OCI-LY7 (cell line): ENCODE results near the gene CERCAM. TPM values are rescaled to one million over a fixed set of nuclear protein-coding genes. Genes with fewer than 3 reads are reported as not detected.
A peak's percentile ranks its signal among the peaks of the same experiment; 100 is the strongest.

ENCODE experiments used
- BruUV-seq: library from RNA; stranded (reverse); fragments of 400-500 nt; replicated peaks from 2 replicates; lab custom pipeline; 2021; lab: Mats Ljungman, UMichigan
- CTCF ChIA-PET: fragments of 300-600 bp; sonication (Branson Sonifier 250); formaldehyde crosslinking; loops from one replicate; lab custom pipeline; 2022; ENCODE audit warnings: antibody characterized with exemption; ENCODE audit not compliant: unreplicated experiment; lab: Charles Lee
- POLR2A ChIA-PET: fragments of 300-600 bp; sonication (Branson Sonifier 250); formaldehyde crosslinking; loops from one replicate; lab custom pipeline; 2022; ENCODE audit warnings: antibody characterized with exemption; lab: Charles Lee
- DNase-seq: peaks from one replicate; pipeline ENCODE4 v3.0.0-alpha.2; 2015; ENCODE audit warnings: low spot score
- H2AFZ ChIP-seq: fragments of 200-600 bp; sonication (generic), shearing (Covaris generic); 2 replicates; pipeline ENCODE4 v1.6.1; 2014; ENCODE audit warnings: mild to moderate bottlenecking, antibody characterized with exemption, low read length, moderate library complexity
- H3K27ac ChIP-seq: fragments of 200-600 bp; sonication (generic); 2 replicates; pipeline ENCODE4 v1.5.1; 2014; ENCODE audit warnings: mixed run types, low read depth, mild to moderate bottlenecking, moderate library complexity, low read length, inconsistent platforms; ENCODE audit not compliant: poor library complexity, severe bottlenecking
- H3K36me3 ChIP-seq: fragments of 200-600 bp; sonication (generic); 2 replicates; pipeline ENCODE4 v1.6.1; 2014; ENCODE audit warnings: mild to moderate bottlenecking, antibody characterized with exemption, low read length, moderate library complexity, mixed read lengths; ENCODE audit not compliant: insufficient read depth
- H3K4me1 ChIP-seq: fragments of 200-600 bp; sonication (generic); 2 replicates; pipeline ENCODE4 v1.5.1; 2014; ENCODE audit warnings: mild to moderate bottlenecking, low read length; ENCODE audit not compliant: insufficient read depth, poor library complexity, severe bottlenecking
- H3K4me2 ChIP-seq: fragments of 200-600 bp; sonication (generic); 2 replicates; pipeline ENCODE4 v1.6.1; 2014; ENCODE audit warnings: mild to moderate bottlenecking, low read length
- H3K4me3 ChIP-seq: fragments of 200-600 bp; sonication (generic); 2 replicates; pipeline ENCODE4 v1.5.1; 2014; ENCODE audit warnings: mild to moderate bottlenecking, low read depth, low read length; ENCODE audit not compliant: poor library complexity, severe bottlenecking
- H3K79me2 ChIP-seq: fragments of 200-600 bp; sonication (generic); 2 replicates; pipeline ENCODE4 v1.6.1; 2016; ENCODE audit warnings: low read depth, mild to moderate bottlenecking, low read length, moderate library complexity, mixed read lengths; ENCODE audit not compliant: insufficient read depth
- H3K9me2 ChIP-seq: fragments of 200-600 bp; sonication (generic); 2 replicates; pipeline ENCODE4 v1.6.1; 2016; ENCODE audit warnings: mild to moderate bottlenecking, low read length, mixed read lengths; ENCODE audit not compliant: insufficient read depth
- H3K9me3 ChIP-seq: fragments of 200-600 bp; sonication (generic); 2 replicates; pipeline ENCODE4 v1.6.1; 2014; ENCODE audit warnings: mild to moderate bottlenecking, mixed run types, low read length, mixed read lengths
- H4K20me1 ChIP-seq: fragments of 200-600 bp; sonication (generic); 2 replicates; pipeline ENCODE4 v1.6.1; 2014; ENCODE audit warnings: mild to moderate bottlenecking, antibody characterized with exemption, low read length, moderate library complexity, mixed read lengths; ENCODE audit not compliant: insufficient read depth
- CTCF ChIP-seq: fragments of 200-600 bp; sonication (generic); conservative IDR thresholded peaks from 2 replicates; pipeline ENCODE4 v1.5.1; 2014; ENCODE audit warnings: mild to moderate bottlenecking, antibody characterized with exemption, low read length, moderate library complexity, mixed read lengths
- EZH2phosphoT487 ChIP-seq: fragments of 200-600 bp; sonication (generic); IDR thresholded peaks from 2 replicates; pipeline ENCODE4 v1.6.1; 2018; ENCODE audit warnings: low read depth, borderline replicate concordance, mild to moderate bottlenecking, mixed run types, antibody characterized with exemption, low read length, moderate library complexity, mixed read lengths
- intact Hi-C: fragments of 100-400 bp; cut with micrococcal nuclease; formaldehyde crosslinking; loops from one replicate; pipeline ENCODE4 v1.10.0; 2022; ENCODE audit not compliant: unreplicated experiment
- total RNA-seq, 2 experiments: library from RNA; depleted of rRNA in 1 of 2; stranded (reverse); fragments of >200 nt in 1 of 2; shearing (Covaris generic) in 1 of 2; gene quantifications; 2 replicates each; pipeline ENCODE4 v1.2.3, GENCODE V29; 2014 to 2022

Gene CERCAM
- total RNA-seq, 2 experiments from 2014 or later: 2.7 to 3.5 TPM

- POLR2A ChIA-PET: no interaction called here
Measured at GRCh38 chr9:128475867-128476266, 55.2 kb downstream of the CERCAM start.

GRCh38 chr9:128479262-128479661 lies 58.6 kb downstream of the CERCAM start:
- Histone ChIP-seq H3K4me3 (no peak overlapping the region), H3K79me2 (no peaks in the 10 kb centered on the region), H3K9me2 (no peaks in the 10 kb centered on the region), H3K36me3 (peaks cover 90% of the 10 kb centered on the region), H4K20me1 (no peaks in the 10 kb centered on the region), H3K27ac (no peak overlapping the region), H3K4me1 (no peaks in the 10 kb centered on the region), H3K4me2 (no peak overlapping the region), H3K9me3 (no peaks in the 10 kb centered on the region), H2AFZ (no peak overlapping the region)
- intact Hi-C loops: no loop called here
- CTCF ChIA-PET: no interaction called here
- POLR2A ChIA-PET: interaction anchor here (0.5 kb wide), 1 partner anchor 67 kb away, joined by 3 read pairs; no protein-coding TSS in a partner anchor
- TF ChIP-seq EZH2phosphoT487: no peak
- no peak for DNase-seq
- BruUV-seq: no TSS peak

More at GRCh38 chr9:128475867-128476266, 55.2 kb downstream of the CERCAM start:
- H3K4me2 ChIP-seq: no peak overlapping the region
- no peaks in the 10 kb centered on the region for H3K9me3 ChIP-seq
- no peaks in the 10 kb centered on the region for H3K9me2 ChIP-seq
- CTCF ChIA-PET: no interaction called here
- no peak for DNase-seq
- intact Hi-C loops: no loop called here
- H3K4me3 ChIP-seq: no peak overlapping the region
- TF ChIP-seq CTCF: no peak
- TF ChIP-seq EZH2phosphoT487: no peak
- no peak overlapping the region for H3K27ac ChIP-seq
- H3K79me2 ChIP-seq: no peaks in the 10 kb centered on the region
- H3K4me1 ChIP-seq: no peaks in the 10 kb centered on the region
- no peak overlapping the region for H2AFZ ChIP-seq
- no peaks in the 10 kb centered on the region for H4K20me1 ChIP-seq
- BruUV-seq: no TSS peak
- H3K36me3 ChIP-seq: peaks cover 68% of the 10 kb centered on the region

GRCh38 chr9:128481561-128481960 lies 60.9 kb downstream of the CERCAM start:
- Histone ChIP-seq H2AFZ (no peak overlapping the region), H4K20me1 (no peaks in the 10 kb centered on the region), H3K36me3 (peaks cover 93% of the 10 kb centered on the region), H3K4me3 (no peak overlapping the region), H3K4me2 (no peak overlapping the region), H3K79me2 (no peaks in the 10 kb centered on the region), H3K4me1 (no peaks in the 10 kb centered on the region), H3K9me3 (no peaks in the 10 kb centered on the region), H3K27ac (no peak overlapping the region), H3K9me2 (no peaks in the 10 kb centered on the region)
- BruUV-seq: TSS peak; percentile 51
- no peak for TF ChIP-seq EZH2phosphoT487
- TF ChIP-seq CTCF: no peak
- intact Hi-C loops: no loop called here
- CTCF ChIA-PET: no interaction called here
- POLR2A ChIA-PET: interaction anchor here (0.5 kb wide), 1 partner anchor 162 kb away, joined by 4 read pairs; no protein-coding TSS in a partner anchor
- no peak for DNase-seq
